Fibroblast of lung (primary cell): Measurements from ENCODE around the gene ARFRP1.

Experiments used
- CTCF ChIP-seq, 2 donors: IDR thresholded peaks in 1 of 2; conservative IDR thresholded peaks in 1 of 2; 1 replicate in 1 of 2; 2 replicates in 1 of 2; pipeline ENCODE4 v1.5.1; 2011 to 2012; ENCODE audit warnings: low read length in 2 of 2, control low read depth in 1 of 2, inconsistent platforms in 1 of 2, low read depth in 1 of 2, mild to moderate bottlenecking in 1 of 2
- EZH2 ChIP-seq: IDR thresholded peaks from 2 replicates; pipeline ENCODE4 v1.5.1; 2012; ENCODE audit warnings: low read length, control low read depth, mild to moderate bottlenecking; ENCODE audit errors: missing control alignments

DNA sequence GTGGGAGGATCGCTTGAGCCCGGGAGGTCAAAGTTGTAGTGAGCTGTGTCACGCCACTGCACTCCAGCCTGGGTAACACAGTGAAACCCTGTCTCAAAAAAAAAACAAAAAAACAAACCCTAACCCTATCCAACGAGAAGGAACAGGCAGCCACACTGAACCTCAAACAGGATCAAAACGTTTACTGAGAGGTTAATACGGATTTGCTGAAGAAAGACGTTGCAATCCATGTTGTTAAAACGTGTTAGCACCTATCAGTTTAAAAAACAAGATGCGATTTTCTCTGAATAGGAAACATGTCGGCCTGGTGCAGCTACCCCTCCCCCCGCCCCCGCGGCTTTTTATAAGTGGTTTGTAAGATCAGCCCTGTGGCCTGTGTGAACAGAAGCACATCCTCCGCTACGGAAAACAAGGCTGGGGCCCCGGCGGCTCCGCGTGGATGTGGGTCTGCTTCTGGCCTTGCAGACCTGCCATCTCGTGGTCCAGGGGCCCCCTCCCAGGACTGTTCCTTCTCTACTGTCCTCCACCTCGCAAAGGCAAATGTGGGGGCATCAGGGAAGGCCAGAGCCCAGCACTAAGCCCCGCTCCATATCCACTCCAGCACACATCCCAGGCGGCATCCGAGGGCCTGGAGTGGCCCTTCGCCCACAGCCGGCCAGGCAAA, 43.2 kb upstream of the ARFRP1 start:
- no peak for TF ChIP-seq CTCF (conservative IDR thresholded peaks at IDR 0.05 in 1 of 2, IDR thresholded peaks at IDR 0.05 in 1 of 2; ENCODE audit: low read depth in 1 of 2, low read length in 2 of 2)
- no peak for TF ChIP-seq EZH2
